Lower leg skin (tissue), 3 donors: ENCODE results near the gene AFG3L2.

Experiments
- CTCF ChIP-seq, 3 donors: fragments of 450-650 bp; IDR thresholded peaks; one replicate each; pipeline ENCODE4 v1.5.1; 2016; ENCODE audit warnings: antibody characterized with exemption in 3 of 3, mild to moderate bottlenecking in 3 of 3, moderate library complexity in 2 of 3
- POLR2A ChIP-seq, 2 donors: fragments of 450-650 bp; IDR thresholded peaks; one replicate each; pipeline ENCODE4 v1.6.1; 2016 to 2017; ENCODE audit warnings: antibody characterized with exemption in 2 of 2, mild to moderate bottlenecking in 1 of 2, moderate library complexity in 1 of 2

GRCh38 chr18:12340945-12341660, 35.9 kb downstream of the AFG3L2 start:
- TF ChIP-seq POLR2A (IDR thresholded peaks at IDR 0.05) (no peak), CTCF (IDR thresholded peaks at IDR 0.05) (no peak)
